ENCODE results near the gene RPL19.

DNA sequence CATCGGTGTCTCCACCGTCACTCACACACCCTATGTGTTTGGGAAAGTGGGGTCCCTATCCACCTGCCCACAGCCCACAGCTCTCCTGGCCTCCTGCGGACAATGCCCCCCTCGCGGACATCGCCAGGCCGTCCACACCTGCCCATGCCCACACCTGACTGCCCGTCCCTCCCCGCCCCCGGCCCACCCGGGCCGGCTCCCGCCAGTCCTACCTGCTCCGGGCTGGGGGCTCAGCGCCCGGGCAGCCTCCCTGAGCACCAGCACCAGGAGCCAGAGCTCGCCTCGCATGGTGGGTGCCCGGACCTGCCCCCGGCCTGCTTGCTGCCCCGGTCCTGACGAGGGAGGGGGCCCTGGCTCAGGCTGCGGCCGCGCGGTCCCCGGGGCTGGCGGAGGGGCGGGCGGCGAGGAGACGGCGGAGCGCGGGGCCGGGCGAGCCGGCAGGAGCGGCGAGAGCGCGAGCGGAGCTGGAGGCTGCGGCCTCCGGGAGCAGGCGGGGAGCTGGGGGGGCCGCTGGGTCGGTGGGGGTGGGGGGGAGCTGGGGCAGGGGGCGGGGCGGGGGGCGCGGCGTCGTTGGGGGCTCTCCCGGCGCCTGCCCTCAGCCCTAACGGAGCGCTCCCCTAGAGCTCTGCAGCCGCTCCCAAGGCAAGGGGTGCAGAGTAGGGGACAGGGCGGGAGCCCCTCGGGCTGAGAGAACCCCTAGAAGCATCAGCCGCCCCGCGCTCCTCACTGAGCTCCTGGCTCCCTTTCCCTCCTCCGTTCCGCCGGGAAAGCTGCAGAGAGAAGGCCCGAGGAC, 48.7 kb upstream of the RPL19 start, which contains the start of gene PLXDC1:
- TF ChIP-seq POLR2A (IDR thresholded peaks at IDR 0.05) = no peak
- TF ChIP-seq, protein P1, sequence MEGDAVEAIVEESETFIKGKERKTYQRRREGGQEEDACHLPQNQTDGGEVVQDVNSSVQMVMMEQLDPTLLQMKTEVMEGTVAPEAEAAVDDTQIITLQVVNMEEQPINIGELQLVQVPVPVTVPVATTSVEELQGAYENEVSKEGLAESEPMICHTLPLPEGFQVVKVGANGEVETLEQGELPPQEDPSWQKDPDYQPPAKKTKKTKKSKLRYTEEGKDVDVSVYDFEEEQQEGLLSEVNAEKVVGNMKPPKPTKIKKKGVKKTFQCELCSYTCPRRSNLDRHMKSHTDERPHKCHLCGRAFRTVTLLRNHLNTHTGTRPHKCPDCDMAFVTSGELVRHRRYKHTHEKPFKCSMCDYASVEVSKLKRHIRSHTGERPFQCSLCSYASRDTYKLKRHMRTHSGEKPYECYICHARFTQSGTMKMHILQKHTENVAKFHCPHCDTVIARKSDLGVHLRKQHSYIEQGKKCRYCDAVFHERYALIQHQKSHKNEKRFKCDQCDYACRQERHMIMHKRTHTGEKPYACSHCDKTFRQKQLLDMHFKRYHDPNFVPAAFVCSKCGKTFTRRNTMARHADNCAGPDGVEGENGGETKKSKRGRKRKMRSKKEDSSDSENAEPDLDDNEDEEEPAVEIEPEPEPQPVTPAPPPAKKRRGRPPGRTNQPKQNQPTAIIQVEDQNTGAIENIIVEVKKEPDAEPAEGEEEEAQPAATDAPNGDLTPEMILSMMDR (IDR thresholded peaks at IDR 0.05) = no peak

Data from body of pancreas (tissue), 4 donors.